ENCODE data around the gene DCTN3.

Gene DCTN3

DNA sequence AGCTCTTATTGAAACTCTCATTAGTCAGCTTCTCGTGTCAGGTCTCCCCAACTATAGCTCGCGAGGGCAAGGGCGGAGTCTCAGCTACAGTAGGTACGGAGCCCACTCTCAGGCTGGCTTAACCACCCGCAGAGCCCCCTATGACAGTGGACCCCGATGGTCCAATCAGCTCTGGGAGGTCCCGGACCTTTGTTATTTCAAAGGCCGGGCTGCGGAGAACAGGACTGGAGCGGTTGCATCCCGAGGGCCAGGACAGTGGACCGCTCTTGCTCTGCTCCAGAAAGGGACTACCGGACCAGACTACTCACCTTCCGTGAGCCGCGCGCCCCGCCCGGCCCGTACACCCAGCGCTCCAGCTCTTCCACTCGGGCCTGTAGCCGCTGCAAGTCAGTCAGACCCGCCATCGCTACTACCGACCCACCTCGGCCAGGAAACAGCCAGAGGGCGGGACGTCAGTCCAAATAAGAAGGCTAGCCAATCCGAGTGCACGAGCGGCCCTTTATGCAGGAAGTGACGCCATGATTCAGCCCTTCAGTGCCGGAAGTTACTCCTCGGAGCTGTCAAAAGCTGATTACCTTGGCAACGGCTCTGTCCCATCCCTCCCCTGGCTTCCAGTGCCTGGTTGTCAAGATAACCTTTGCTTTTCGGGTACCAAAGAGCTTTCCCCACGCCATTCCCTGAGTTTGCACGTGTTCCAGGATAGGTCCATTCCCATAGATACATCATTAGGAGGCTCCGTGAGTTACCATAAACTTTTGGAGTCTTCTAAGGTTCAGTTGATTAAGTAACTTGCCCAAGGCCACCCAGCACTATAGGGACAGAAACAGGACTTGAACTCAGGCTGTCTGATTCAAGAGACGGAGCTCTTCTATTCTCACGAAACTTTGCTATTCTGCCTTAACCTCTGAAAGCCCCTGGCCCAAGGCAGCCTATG is at the start of gene DCTN3:
Gene DCTN3, minus strand, starts transcription at position 435 of the 934 bp plus-strand sequence. Its CDS starts 31 bp downstream, at position 404.
- DNase-seq = peak; percentile 97 to 98

GRCh38 chr9:34665381-34666250 is 45.3 kb upstream of the DCTN3 start:
- DNase-seq = peak; percentile 66 to 82

DNA sequence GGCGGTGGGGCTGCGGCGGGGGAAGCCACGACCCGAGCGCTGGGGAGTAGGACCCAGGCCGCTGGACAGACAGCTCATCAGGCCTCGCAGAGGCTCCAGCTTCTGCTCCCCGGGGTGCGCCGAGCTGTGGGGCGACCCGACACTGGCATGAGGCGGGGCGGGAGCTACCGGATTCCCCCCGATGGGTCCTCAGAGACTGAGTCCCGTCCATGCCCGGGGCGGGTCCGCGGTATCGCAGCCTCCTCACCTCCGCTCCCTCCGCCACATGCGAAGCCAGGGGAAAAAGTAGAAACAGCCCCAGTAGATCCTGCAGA is 44.7 kb upstream of the DCTN3 start:
- no peak for DNase-seq

GRCh38 chr9:34664281-34665066 is 44.2 kb upstream of the DCTN3 start:
- peak; percentile 74 to 82 for DNase-seq

- no peak for DNase-seq
Measured at GRCh38 chr9:34663303-34663605, 43.0 kb upstream of the DCTN3 start.

DNA sequence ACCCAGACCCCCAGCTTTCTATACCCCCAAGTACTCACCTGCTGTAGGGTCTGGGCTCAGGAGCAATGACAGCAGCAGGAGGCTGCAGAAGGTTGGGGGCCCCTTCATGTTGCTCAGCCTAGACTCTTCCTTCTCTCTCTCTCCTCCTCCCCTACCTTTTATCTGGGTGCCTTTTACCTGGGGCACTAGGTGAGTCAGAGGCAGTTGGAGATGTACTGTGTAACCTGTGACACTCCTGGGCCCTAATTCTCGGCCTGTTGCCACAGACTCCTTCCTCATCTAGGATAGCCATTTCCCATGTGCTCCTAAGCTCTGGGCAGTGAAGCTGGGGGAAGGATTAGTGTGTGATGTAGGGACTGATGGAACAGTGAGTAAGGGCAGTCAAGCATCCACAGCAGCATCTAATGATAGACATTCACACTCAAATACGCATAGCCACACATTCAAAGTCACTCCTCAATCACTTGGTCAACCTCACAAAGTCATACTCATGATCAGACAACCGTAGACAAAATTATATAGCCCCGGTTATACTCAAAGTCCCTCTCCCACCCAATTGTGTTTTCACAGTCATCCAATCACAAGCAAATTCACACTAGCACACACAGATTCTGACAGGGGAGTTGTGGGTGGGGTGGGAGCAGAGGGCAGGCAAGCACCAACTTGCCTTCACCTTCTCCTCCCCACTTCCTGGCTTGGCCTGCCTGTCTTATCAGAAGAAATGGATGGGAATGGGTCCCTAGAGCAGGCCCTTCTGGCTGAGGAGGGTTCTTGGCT is 42.4 kb upstream of the DCTN3 start, which contains the start of gene CCL27:
Gene CCL27, minus strand, starts transcription at position 132 of the 777 bp plus-strand sequence. Its CDS starts 24 bp downstream, at position 108.
- DNase-seq = no peak

DNA sequence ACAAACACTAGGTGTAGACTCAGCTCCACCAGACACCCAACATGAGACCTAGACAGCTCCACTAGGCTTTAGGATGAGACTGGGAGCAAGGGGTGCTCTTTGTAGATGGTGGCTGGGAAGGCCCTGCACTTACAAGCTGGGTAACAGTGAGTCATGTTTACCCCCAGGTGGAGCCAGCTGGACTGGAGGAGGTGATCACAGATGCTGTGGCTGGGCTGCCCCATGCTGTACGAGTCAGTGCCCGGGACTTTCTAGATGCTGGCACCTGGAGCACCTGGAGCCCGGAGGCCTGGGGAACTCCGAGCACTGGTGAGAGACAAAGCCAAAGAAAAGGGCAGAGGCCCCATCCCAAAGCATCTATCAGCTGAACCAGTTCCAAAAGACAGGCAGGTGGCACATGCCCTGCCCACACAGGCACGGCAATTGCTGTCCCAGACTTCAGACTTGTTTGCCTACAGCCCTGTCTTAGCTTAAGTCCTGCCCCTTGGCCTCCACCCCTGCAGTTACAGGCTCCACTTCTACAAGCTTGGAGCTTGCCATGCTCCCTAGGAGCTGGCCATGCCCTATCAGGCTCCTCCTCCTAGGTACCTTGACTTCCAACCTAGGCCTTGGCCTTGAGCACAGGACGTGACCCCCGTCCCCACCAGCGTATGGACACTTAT is 39.4 kb upstream of the DCTN3 start:
- DNase-seq = no peak

- DNase-seq = no peak
Measured at GRCh38 chr9:34658461-34658860, 38.2 kb upstream of the DCTN3 start.

GRCh38 chr9:34656992-34657391 is 36.7 kb upstream of the DCTN3 start:
- no peak for DNase-seq

DNA sequence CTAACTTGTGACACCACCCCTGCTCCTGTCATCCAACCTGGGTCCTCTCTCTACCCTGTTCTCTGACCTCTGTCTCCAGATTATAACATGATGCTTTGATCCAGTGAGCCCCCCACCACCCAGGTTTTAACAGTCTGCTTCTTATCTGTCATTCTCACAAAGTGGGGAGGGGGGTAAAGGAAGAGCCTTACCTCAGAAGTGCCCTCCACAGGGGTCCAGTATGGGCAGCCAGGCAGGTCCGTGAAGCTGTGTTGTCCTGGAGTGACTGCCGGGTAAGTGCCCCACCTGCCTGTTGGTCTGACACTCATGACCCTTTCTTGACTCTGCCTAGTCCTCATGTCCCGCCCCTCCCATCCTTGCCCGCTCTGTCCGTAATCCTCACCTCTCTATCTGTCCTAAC is 35.1 kb upstream of the DCTN3 start:
- no peak for DNase-seq

GRCh38 chr9:34654323-34655051 is 34.2 kb upstream of the DCTN3 start:
- no peak for DNase-seq

DNA sequence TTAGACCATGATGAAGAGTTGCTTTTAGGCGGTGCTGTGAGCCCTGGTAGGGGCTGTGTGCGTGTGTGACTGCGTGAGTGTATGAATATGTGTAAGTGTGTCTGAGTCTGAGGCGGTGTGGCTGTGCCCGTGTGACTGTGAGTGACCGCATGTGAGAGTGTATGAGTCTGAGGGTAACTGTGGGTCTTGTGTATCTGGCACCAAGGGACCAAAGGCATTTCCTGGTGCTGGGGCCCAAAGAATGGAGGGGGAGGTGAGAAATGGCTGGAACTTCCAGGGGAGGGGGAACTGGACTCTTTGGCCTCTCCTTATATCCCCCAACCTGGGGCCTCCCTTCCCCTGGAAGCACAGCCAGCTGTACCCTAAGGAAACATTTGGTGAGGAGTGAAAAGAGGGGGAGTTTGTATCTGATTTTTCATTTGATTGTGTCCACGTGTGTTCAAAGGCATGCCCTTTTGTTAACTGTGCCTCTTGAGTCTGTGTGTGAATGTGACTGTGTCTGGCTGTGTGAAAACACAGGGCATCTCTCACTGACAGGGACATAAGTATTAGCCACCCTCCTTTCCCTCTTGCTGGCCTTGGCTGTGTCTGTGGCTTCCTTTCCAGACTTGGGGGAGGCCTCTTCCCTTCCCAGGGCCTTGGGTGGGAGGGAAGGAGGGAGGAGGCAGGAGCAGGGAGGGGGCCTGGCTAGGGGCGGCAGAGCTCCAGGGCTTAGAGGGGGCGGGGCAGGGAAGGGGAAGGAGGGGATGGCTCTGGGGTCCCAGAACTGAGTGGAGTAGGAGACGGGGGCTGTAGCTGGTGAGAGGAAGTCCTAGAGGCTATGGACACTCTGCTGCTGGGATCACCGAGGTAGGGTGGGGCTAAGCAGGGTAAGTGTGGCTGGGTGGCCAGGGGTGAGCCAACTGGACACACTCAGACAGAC is 33.1 kb upstream of the DCTN3 start:
- DNase-seq = peak in 1 of 2 experiments; percentile 33

GRCh38 chr9:34652602-34653000 is 32.3 kb upstream of the DCTN3 start:
- DNase-seq = no peak

DNA sequence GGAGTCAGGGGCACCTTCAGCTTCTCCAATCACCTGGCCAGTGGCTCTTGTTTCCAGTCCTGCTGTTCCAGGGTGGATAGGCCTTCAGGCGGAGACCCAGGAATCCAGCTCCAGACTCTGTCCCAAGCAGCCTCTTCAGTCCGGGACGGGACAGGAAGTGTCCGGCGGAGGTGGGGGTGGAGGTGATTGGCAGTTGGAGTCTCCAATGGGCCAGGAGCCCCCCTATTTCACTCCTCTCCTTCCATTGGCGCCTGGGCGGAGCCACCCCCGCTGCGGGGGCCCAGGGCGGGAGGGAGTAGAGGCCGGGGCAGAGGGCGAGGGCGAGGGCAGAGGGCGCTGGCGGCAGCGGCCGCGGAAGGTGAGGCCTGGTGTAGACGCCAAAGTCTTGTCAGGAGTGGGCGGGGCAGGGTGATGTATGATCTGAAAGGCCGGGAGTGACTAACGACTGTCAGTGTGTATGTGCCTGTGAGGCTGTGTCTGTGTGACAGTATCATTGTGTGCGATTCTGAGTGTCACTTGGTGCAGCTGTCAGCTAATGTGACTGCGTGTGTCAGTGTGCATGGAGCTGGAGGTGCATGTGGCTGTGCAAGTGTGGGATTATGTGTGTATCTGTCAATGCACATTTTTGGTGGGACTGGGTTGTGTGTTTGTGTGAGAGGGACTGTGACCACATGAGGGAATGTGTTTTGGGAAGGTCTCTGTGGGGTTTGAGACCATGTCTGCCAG is 31.7 kb upstream of the DCTN3 start, which contains the start of gene IL11RA:
Gene IL11RA, plus strand, starts transcription at position 310 of the 726 bp plus-strand sequence. CDS start 3,033 bp downstream, outside the sequence.
- DNase-seq = no peak

DNA sequence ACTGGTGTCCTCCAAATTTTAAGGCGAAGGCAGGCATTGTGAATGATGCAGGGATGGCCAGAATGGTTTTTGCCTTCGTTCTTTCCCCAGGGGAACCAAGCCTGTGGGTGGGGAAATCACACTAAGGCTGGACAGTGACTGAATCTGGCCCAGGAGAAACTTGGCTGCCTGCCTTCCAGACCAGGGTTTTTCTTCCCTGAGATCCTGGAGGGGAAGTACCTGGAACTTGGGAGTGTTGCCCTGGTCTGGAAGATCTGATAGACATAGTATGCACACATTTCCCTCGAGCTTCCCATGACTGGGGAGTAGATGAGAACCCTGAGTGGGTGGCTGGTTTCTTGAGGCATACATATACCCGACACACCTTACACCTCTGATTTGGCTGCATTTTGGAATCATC is 31.0 kb upstream of the DCTN3 start:
- no peak for DNase-seq

- DNase-seq = no peak
Measured at GRCh38 chr9:34650816-34651215, 30.5 kb upstream of the DCTN3 start.

- DNase-seq = no peak
Measured at GRCh38 chr9:34648673-34649072, 28.4 kb upstream of the DCTN3 start.

- no peak for DNase-seq
Measured at GRCh38 chr9:34647651-34648050, 27.4 kb upstream of the DCTN3 start.

DNA sequence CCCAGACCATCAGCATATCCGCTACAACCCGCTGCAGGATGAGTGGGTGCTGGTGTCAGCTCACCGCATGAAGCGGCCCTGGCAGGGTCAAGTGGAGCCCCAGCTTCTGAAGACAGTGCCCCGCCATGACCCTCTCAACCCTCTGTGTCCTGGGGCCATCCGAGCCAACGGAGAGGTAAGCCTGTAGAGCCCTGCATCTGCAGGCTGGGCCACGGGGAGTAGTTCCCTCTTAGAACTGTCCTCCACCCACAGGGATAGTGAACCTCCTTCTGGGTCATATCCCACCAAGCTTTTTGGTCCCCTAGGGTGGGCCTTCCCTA is 26.7 kb upstream of the DCTN3 start:
- DNase-seq = peak in 1 of 2 experiments; percentile 59

Data from Kasumi-1 (cell line).